Memory B cell (primary cell): Measurements from ENCODE around the gene FCER1A.

ENCODE experiments used
- ATAC-seq: fragments of 150-1000 bp; cut with Tn5 transposase; 2 replicates; pipeline ENCODE4 v1.10.0; 2021; ENCODE audit warnings: low read depth, mild to moderate bottlenecking, moderate library complexity
- DNase-seq, 2 donors: peaks; one replicate each; pipeline ENCODE4 v3.0.0; 2022; ENCODE audit warnings: low spot score in 2 of 2
- H3K27ac Mint-ChIP-seq: one replicate; pipeline ENCODE4 v1.8.0; 2022; ENCODE audit warnings: mild to moderate bottlenecking, moderate library complexity, mixed read lengths
- H3K27me3 Mint-ChIP-seq: one replicate; pipeline ENCODE4 v1.8.0; 2022; ENCODE audit warnings: mixed read lengths
- H3K36me3 Mint-ChIP-seq: one replicate; pipeline ENCODE4 v1.8.0; 2022; ENCODE audit warnings: mild to moderate bottlenecking, mixed read lengths
- H3K4me1 Mint-ChIP-seq: one replicate; pipeline ENCODE4 v1.8.0; 2022; ENCODE audit warnings: mixed read lengths
- H3K4me3 Mint-ChIP-seq: one replicate; pipeline ENCODE4 v1.8.0; 2022; ENCODE audit warnings: mild to moderate bottlenecking, moderate library complexity, mixed read lengths
- H3K9me3 Mint-ChIP-seq: one replicate; pipeline ENCODE4 v1.8.0; 2022; ENCODE audit warnings: mixed read lengths

Gene FCER1A

DNA sequence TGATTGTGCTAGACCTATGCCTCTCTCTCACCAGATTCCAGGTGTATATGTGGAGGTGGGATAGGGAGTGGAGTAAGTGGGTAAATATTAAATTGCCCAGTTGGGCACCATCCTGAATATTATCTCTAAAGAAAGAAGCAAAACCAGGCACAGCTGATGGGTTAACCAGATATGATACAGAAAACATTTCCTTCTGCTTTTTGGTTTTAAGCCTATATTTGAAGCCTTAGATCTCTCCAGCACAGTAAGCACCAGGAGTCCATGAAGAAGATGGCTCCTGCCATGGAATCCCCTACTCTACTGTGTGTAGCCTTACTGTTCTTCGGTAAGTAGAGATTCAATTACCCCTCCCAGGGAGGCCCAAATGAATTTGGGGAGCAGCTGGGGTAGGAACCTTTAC, at the start of gene FCER1A:
FCER1A (plus strand) TSS at position 242 of the 400 bp plus-strand sequence; CDS start at position 271, 29 bp downstream.
- ATAC-seq (no peak), DNase-seq (no peak)
- peaks cover 2% of the 10 kb centered on the region for H3K4me1 Mint-ChIP-seq
- H3K9me3 Mint-ChIP-seq, result no peaks in the 10 kb centered on the region
- no peak within 1 kb of the TSS for H3K4me3 Mint-ChIP-seq
- no peak within 1 kb of the TSS for H3K27ac Mint-ChIP-seq
- no peaks in the 10 kb centered on the region for H3K36me3 Mint-ChIP-seq
- peaks cover 18% of the 10 kb centered on the region for H3K27me3 Mint-ChIP-seq

DNA sequence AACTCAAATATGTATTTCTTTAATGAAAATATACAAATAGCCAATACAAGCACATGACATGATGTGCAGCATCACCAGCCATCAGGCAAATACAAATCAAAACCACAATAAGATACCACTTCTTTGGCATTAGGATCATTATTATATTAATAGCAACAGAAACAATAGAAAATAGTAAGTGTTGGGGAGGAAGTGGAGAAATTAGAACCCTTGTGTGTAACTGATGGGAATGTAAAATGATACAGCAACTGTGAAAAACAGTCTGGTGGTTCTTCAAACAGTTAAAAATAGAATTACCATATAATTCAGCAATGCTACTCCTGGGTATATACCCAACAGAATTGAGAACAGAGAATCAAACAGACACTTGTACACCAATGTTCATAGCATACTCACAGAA, 40.8 kb upstream of the FCER1A start:
- H3K27me3 Mint-ChIP-seq, result peaks cover 7% of the 10 kb centered on the region
- no peak overlapping the region for H3K4me3 Mint-ChIP-seq
- DNase-seq, result no peak
- H3K36me3 Mint-ChIP-seq, result peaks cover 2% of the 10 kb centered on the region
- ATAC-seq, result no peak
- H3K4me1 Mint-ChIP-seq, result no peaks in the 10 kb centered on the region
- no peak overlapping the region for H3K27ac Mint-ChIP-seq
- peaks cover 3% of the 10 kb centered on the region for H3K9me3 Mint-ChIP-seq

DNA sequence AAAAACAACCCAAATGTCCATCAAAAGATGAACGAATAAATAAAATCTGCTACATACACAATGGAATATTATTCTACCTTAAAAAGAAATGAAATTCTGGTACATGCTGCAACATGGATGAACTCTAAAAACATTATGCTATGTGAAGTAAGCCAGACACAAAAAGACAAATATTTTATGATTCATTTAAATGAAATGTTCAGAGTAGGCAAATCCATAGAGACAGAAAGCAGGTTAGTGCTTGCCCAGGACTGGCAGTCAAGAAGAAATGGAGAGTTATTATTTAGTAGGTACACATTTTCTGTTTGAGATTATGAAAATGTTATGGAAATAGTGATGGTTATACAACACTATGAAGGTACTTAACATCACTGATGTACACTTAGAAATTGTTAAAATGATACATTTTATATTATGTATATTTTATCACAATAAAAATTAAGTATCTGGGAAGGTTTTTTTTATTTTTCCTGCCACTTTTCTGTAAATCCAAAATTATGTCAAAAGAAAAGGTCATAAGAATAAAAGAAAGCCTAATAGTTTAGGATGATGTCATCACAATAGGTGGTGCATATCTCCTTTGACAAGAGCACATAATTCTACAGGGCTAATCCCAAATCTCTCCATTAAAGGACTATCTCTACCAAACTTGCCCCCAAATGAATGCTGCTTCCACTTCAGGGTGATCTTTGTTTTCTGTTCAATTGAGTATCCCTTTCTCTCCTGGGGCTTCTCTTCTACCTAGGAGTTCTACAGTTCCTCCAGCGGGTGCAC, 40.2 kb upstream of the FCER1A start:
- ATAC-seq, result no peak
- H3K4me3 Mint-ChIP-seq, result no peak overlapping the region
- H3K36me3 Mint-ChIP-seq, result peaks cover 2% of the 10 kb centered on the region
- no peak for DNase-seq
- H3K27ac Mint-ChIP-seq, result no peak overlapping the region
- H3K27me3 Mint-ChIP-seq, result peaks cover 11% of the 10 kb centered on the region
- peaks cover 3% of the 10 kb centered on the region for H3K9me3 Mint-ChIP-seq
- no peaks in the 10 kb centered on the region for H3K4me1 Mint-ChIP-seq

DNA sequence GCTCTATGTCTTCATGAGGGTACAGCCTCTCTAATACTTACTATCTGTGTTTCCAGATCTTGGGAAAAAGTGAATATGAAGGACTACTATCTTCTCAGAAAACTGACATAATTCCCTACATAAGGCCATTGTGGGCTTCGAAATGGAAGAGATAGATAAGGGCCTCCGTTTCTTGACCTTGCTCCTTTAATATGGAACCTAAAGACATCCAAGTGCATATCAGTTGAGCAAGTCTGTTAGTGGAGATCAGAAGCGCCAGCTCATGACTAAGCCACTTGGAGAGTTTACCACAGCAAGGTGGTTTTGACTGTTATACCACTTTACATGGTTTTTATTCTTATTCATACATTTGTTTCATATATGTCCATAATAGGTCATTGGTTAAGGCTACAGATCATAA, 35.3 kb upstream of the FCER1A start:
- Mint-ChIP-seq H3K27ac (no peak overlapping the region), H3K36me3 (no peaks in the 10 kb centered on the region), H3K27me3 (peaks cover 20% of the 10 kb centered on the region), H3K9me3 (no peaks in the 10 kb centered on the region), H3K4me3 (no peak overlapping the region), H3K4me1 (no peaks in the 10 kb centered on the region)
- ATAC-seq, result no peak
- no peak for DNase-seq

DNA sequence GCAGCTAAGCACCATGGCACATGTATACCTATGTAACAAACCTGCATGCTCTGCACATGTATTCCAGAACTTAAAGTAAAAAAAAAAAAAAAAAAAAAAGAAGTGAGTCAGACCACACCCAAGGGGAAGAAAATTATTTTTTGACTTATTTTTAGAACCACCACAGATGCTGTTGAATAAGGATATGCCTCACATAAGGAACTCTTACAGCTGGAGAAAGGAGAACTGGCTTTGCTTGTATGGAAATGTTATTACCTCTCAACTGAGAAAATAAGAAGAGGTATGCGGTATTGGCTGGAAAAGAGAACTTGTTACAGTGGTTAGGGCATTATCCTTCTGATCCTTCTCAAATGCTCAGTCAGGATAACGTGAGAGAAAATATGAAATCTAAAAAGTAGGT, 27.5 kb upstream of the FCER1A start:
- no peaks in the 10 kb centered on the region for H3K36me3 Mint-ChIP-seq
- H3K4me1 Mint-ChIP-seq, result no peaks in the 10 kb centered on the region
- ATAC-seq, result no peak
- H3K4me3 Mint-ChIP-seq, result no peak overlapping the region
- no peaks in the 10 kb centered on the region for H3K9me3 Mint-ChIP-seq
- H3K27ac Mint-ChIP-seq, result no peak overlapping the region
- DNase-seq, result no peak
- peaks cover 13% of the 10 kb centered on the region for H3K27me3 Mint-ChIP-seq

DNA sequence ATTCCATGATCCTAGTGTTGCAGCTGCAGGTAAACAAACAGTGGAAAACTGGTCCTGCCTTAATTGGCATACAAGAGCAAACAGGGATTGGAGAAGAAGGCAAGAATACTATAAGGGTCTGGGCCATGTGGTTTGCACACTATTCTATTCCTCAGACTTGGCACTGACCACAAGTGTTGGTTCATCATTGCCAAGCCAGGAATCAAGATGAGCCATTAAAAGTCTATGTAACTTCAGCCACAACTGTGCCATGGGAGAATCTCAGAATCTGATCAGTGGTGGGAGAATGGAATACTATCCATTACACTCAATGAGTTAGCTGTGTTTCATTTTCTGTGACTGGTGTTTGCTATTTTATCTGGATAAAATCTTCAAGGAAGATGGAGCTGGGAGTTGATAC, 26.2 kb upstream of the FCER1A start:
- no peak for DNase-seq
- Mint-ChIP-seq H3K36me3 (no peaks in the 10 kb centered on the region), H3K9me3 (no peaks in the 10 kb centered on the region), H3K27me3 (peaks cover 10% of the 10 kb centered on the region), H3K27ac (no peak overlapping the region), H3K4me1 (no peaks in the 10 kb centered on the region), H3K4me3 (no peak overlapping the region)
- ATAC-seq, result no peak

DNA sequence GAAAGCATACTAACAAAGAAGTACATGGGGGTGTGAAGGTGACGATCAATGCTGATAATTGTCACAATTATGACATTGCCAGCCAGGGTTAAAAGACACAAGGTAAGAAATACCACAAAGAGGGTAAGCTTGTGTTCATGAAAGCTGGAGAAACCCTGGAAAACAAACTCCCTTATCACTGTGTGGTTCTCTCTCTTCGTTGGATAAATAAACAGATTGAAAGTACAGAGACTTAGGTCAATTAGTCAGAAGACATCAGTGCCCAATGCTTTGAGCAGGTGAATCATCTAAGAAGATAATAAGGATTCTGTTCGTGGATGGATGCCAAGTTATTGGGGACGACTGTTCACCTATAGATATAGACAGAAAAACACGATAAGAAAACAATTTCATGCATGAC, 22.4 kb upstream of the FCER1A start:
- H3K27ac Mint-ChIP-seq, result no peak overlapping the region

DNA sequence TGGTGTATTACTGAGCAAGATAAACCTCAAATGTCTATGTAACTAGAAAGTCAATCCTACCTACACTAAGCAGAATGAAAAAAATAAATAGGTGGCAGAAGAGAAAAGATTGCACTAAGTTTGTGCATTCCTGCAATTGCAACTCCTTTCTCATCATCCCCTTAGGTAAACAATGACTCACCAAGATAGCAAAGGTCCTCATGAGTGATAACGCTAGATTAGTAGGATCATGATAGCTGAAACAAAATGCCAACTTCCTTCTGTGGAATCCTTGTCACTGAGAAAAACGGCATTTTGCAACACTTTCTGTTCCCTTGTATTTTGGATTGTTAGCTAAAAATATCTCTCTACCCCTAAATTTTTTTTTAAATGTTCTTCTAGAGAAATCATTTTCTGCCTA, 20.0 kb upstream of the FCER1A start:
- H3K27ac Mint-ChIP-seq, result no peak overlapping the region
- H3K9me3 Mint-ChIP-seq, result no peaks in the 10 kb centered on the region
- no peak for DNase-seq
- H3K36me3 Mint-ChIP-seq, result no peaks in the 10 kb centered on the region
- ATAC-seq, result no peak
- peaks cover 12% of the 10 kb centered on the region for H3K27me3 Mint-ChIP-seq
- H3K4me3 Mint-ChIP-seq, result no peak overlapping the region
- no peaks in the 10 kb centered on the region for H3K4me1 Mint-ChIP-seq

More for the DNA sequence above, 22.4 kb upstream of the FCER1A start:
- ATAC-seq (no peak), DNase-seq (no peak)
- Mint-ChIP-seq H3K4me1 (no peaks in the 10 kb centered on the region), H3K27me3 (peaks cover 12% of the 10 kb centered on the region), H3K9me3 (no peaks in the 10 kb centered on the region), H3K36me3 (no peaks in the 10 kb centered on the region), H3K4me3 (no peak overlapping the region)

DNA sequence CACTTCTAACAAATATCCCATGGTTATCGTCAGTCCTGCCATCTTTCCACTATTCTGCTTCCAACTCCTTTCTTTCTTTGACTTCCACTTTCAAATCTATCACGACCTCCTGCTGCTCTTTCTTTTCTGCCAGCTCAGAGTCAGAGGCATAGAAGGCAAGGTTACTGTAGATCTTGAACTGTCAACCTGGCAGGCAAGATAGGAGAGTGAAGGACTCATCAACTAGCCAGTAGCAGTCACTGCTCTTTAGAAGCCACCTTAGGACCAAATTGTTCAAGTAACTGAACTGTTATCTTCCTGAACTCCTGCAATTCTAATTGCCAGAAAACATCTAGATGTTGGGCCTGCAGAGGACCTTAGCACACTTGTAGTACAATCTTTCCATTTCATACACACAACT, 13.1 kb upstream of the FCER1A start:
- DNase-seq (no peak), ATAC-seq (no peak)
- no peaks in the 10 kb centered on the region for H3K36me3 Mint-ChIP-seq
- no peak overlapping the region for H3K4me3 Mint-ChIP-seq
- H3K9me3 Mint-ChIP-seq, result no peaks in the 10 kb centered on the region
- no peaks in the 10 kb centered on the region for H3K4me1 Mint-ChIP-seq
- no peak overlapping the region for H3K27ac Mint-ChIP-seq
- H3K27me3 Mint-ChIP-seq, result peaks cover 14% of the 10 kb centered on the region

DNA sequence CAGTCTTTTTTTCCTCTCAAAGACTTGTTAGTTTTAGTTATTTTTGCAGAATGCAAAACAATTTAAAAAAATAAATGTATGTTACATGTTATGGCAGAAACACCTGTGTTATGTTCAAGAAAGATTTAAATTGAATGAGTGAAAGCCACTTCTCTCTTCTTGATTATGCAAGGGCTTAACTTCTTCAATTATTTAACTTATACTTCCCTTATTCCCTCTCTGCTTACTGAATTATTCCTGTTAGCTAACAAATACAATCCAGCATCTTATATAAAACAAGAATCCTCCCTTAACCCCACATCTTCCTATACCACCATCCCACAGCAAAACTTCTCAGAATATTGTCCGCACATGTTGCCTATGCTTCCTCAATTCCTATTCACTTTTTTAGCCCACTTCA, 10.7 kb upstream of the FCER1A start:
- Mint-ChIP-seq H3K4me3 (no peak overlapping the region), H3K27me3 (peaks cover 14% of the 10 kb centered on the region), H3K27ac (no peak overlapping the region), H3K36me3 (no peaks in the 10 kb centered on the region), H3K9me3 (no peaks in the 10 kb centered on the region), H3K4me1 (no peaks in the 10 kb centered on the region)
- DNase-seq, result no peak
- no peak for ATAC-seq

DNA sequence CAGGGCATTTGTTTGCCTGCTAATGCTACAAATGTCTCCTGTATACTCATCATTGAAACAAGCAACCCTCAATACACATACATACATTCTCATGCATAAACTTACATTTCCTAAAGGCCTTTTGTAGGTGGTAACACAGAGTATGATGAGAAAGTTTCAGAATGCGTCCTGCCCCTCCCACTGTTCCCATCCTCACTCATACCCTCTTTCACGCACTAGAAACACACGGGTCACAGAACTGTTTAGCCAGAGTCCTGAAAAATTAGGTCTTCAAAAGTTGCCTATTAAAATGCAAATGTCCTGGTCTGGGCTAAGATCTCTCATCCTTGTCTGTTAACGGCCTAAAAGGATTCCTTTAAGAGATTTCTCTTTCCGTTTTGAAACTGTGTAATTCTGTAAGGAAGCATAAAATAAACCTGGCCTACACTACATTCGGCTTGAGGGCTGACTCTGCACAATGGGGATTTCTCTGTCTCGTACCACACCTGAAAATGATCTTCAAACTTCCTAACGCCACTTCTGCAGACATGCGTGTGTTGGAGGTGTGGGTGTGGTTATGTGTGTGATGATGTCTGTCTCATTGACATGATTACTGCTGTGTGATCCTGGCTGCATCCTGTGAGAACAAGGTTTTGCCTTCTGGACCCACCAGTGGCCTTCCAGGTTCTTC, 5.3 kb upstream of the FCER1A start:
- ATAC-seq (no peak), DNase-seq (no peak)
- Mint-ChIP-seq H3K27ac (no peak overlapping the region), H3K9me3 (no peaks in the 10 kb centered on the region), H3K4me3 (no peak overlapping the region), H3K27me3 (peaks cover 2% of the 10 kb centered on the region), H3K4me1 (no peaks in the 10 kb centered on the region), H3K36me3 (no peaks in the 10 kb centered on the region)

DNA sequence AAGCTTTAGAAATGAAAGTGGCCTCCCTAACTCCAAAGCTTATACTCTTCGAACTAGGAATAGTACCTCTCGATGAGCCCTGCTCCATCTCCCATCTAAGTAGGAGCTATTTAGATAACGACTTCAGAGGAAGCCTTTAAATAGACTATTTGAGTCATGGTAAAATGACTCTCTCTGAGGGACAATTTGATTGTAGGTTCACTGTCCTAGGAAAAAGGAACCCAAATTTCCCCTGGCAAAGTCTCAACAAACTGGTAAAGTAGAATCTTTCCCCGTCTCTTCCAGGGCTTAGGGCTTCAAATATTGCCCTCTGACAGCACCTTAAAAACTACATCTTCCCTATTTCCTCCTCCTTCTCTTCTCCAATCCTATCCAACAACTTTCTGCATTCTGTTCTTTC, 2.0 kb upstream of the FCER1A start:
- no peaks in the 10 kb centered on the region for H3K36me3 Mint-ChIP-seq

DNA sequence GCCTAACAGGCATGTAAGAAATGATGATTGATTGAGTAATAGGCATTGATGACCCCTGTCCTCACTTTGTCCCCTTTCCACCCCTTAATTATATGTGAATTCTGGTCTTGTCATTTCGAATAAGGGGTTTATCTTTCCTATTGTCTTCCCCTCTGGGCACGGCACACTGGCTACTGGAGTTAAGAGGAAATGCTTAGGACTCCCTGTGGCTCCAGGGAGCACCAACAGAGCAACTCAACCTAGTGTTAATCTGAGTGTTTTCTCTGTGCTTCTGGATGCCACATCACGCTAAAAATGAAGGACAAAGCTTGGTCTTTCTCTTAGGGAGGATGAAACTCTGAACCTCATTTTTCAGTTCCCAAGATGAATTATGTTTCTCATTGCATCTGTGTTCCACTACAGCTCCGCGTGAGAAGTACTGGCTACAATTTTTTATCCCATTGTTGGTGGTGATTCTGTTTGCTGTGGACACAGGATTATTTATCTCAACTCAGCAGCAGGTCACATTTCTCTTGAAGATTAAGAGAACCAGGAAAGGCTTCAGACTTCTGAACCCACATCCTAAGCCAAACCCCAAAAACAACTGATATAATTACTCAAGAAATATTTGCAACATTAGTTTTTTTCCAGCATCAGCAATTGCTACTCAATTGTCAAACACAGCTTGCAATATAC, 5.3 kb downstream of the FCER1A start:
- DNase-seq (no peak), ATAC-seq (no peak)
- Mint-ChIP-seq H3K4me3 (no peak overlapping the region), H3K27ac (no peak overlapping the region), H3K4me1 (peaks cover 2% of the 10 kb centered on the region), H3K27me3 (peaks cover 26% of the 10 kb centered on the region), H3K36me3 (no peaks in the 10 kb centered on the region), H3K9me3 (no peaks in the 10 kb centered on the region)

More for the DNA sequence above, 2.0 kb upstream of the FCER1A start:
- no peak overlapping the region for H3K4me3 Mint-ChIP-seq
- no peak overlapping the region for H3K27ac Mint-ChIP-seq
- H3K4me1 Mint-ChIP-seq, result peaks cover 2% of the 10 kb centered on the region
- no peak for ATAC-seq
- peaks cover 11% of the 10 kb centered on the region for H3K27me3 Mint-ChIP-seq
- DNase-seq, result no peak
- H3K9me3 Mint-ChIP-seq, result no peaks in the 10 kb centered on the region

DNA sequence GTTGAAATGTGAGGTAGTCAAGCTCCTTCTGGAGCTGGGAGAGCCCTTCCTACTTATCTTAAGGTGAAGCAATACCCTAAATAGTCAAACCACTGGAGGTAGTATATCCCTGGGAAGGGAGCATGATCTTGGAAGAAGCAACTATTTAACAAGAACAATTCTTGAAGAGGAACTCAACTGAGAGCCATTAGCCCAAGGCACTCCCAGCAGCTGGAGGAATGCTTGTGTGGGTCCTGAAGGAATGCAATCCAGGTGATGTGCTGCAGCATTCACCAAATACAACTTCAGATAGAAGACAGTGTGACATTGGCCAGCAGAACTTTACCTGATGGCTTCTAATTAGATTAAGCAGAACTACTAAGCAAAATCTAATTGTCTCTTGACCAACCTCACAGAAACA, 9.5 kb downstream of the FCER1A start:
- no peak for DNase-seq
- H3K4me3 Mint-ChIP-seq, result no peak overlapping the region
- H3K27ac Mint-ChIP-seq, result no peak overlapping the region
- H3K36me3 Mint-ChIP-seq, result peaks cover 2% of the 10 kb centered on the region
- peaks cover 2% of the 10 kb centered on the region for H3K9me3 Mint-ChIP-seq
- peaks cover 17% of the 10 kb centered on the region for H3K27me3 Mint-ChIP-seq
- peaks cover 11% of the 10 kb centered on the region for H3K4me1 Mint-ChIP-seq
- no peak for ATAC-seq
